H9 (cell line): ENCODE results near the gene CD3G. TPM values are rescaled to one million over a fixed set of nuclear protein-coding genes. Genes with fewer than 3 reads are reported as not detected.
A peak's percentile ranks its signal among the peaks of the same experiment; 100 is the strongest.

Experiments used
- DNase-seq: peaks from one replicate; pipeline ENCODE4 v3.0.0-alpha.2; 2017
- H2AFZ ChIP-seq: one replicate; pipeline ENCODE4 v1.6.1; 2013; ENCODE audit warnings: mild to moderate bottlenecking, low read length, control low read depth, moderate library complexity
- H2AK5ac ChIP-seq: 2 replicates; pipeline ENCODE4 v1.6.1; 2013; ENCODE audit warnings: low read length, control low read depth, mixed read lengths; ENCODE audit not compliant: insufficient read length
- H2BK120ac ChIP-seq: one replicate; pipeline ENCODE4 v1.6.1; 2013; ENCODE audit warnings: low read depth, mild to moderate bottlenecking, low read length, control low read depth, inconsistent platforms; ENCODE audit not compliant: poor library complexity, severe bottlenecking
- H2BK12ac ChIP-seq: 2 replicates; pipeline ENCODE4 v1.6.1; 2013; ENCODE audit warnings: low read length, control low read depth, mixed read lengths, low read depth; ENCODE audit not compliant: insufficient read length
- H2BK15ac ChIP-seq: 2 replicates; pipeline ENCODE4 v1.6.1; 2013; ENCODE audit warnings: low read depth, low read length, control low read depth
- H2BK20ac ChIP-seq: one replicate; pipeline ENCODE4 v1.6.1; 2013; ENCODE audit warnings: low read depth, mild to moderate bottlenecking, low read length, control low read depth, inconsistent platforms; ENCODE audit not compliant: poor library complexity, severe bottlenecking
- H2BK5ac ChIP-seq: 2 replicates; pipeline ENCODE4 v1.6.1; 2013; ENCODE audit warnings: low read length, control low read depth, mixed read lengths; ENCODE audit not compliant: insufficient read length
- H3K14ac ChIP-seq: 2 replicates; pipeline ENCODE4 v1.6.1; 2013; ENCODE audit warnings: low read length, control low read depth; ENCODE audit not compliant: insufficient read depth
- H3K18ac ChIP-seq: 2 replicates; pipeline ENCODE4 v1.6.1; 2013; ENCODE audit warnings: low read depth, mild to moderate bottlenecking, mixed read lengths, low read length, control low read depth; ENCODE audit not compliant: insufficient read length
- H3K23ac ChIP-seq: 2 replicates; pipeline ENCODE4 v1.6.1; 2013; ENCODE audit warnings: low read length, control low read depth, mixed read lengths, low read depth; ENCODE audit not compliant: insufficient read length
- H3K23me2 ChIP-seq: 2 replicates; pipeline ENCODE4 v1.6.1; 2013; ENCODE audit warnings: low read depth, mild to moderate bottlenecking, mixed read lengths, low read length, control low read depth; ENCODE audit not compliant: insufficient read length, poor library complexity, severe bottlenecking
- H3K27ac ChIP-seq: 2 replicates; pipeline ENCODE4 v1.5.1; 2013; ENCODE audit warnings: low read length, control low read depth, mixed read lengths, low read depth; ENCODE audit not compliant: insufficient read length
- H3K27me3 ChIP-seq: 2 replicates; pipeline ENCODE4 v1.6.1; 2013; ENCODE audit warnings: low read length, control low read depth, inconsistent platforms; ENCODE audit not compliant: insufficient read depth
- H3K4ac ChIP-seq: 2 replicates; pipeline ENCODE4 v1.6.1; 2013; ENCODE audit warnings: low read depth, mild to moderate bottlenecking, control low read depth, inconsistent platforms, low read length, moderate library complexity
- H3K4me1 ChIP-seq: 2 replicates; pipeline ENCODE4 v1.6.1; 2013; ENCODE audit warnings: low read length, control low read depth, inconsistent platforms; ENCODE audit not compliant: insufficient read depth
- H3K4me2 ChIP-seq: 2 replicates; pipeline ENCODE4 v1.6.1; 2013; ENCODE audit warnings: low read length, control low read depth, mixed read lengths; ENCODE audit not compliant: insufficient read length, insufficient read depth
- H3K56ac ChIP-seq: 2 replicates; pipeline ENCODE4 v1.6.1; 2013; ENCODE audit warnings: low read depth, mild to moderate bottlenecking, mixed read lengths, low read length, control low read depth; ENCODE audit not compliant: insufficient read length
- H3K79me1 ChIP-seq: 2 replicates; pipeline ENCODE4 v1.6.1; 2013; ENCODE audit warnings: low read depth, mild to moderate bottlenecking, moderate library complexity, low read length, control low read depth, inconsistent platforms; ENCODE audit not compliant: insufficient read depth, poor library complexity, severe bottlenecking
- H3K79me2 ChIP-seq: 2 replicates; pipeline ENCODE4 v1.6.1; 2013; ENCODE audit warnings: low read length, control low read depth, inconsistent platforms; ENCODE audit not compliant: insufficient read depth
- H3K9ac ChIP-seq: 2 replicates; pipeline ENCODE4 v1.6.1; 2013; ENCODE audit warnings: low read length, control low read depth, mixed read lengths; ENCODE audit not compliant: insufficient read length; ENCODE audit errors: extremely low read depth
- H3K9me3 ChIP-seq: one replicate; pipeline ENCODE4 v1.6.1; 2013; ENCODE audit warnings: low read depth, low read length, inconsistent platforms; ENCODE audit not compliant: control insufficient read depth
- H3T11ph ChIP-seq: one replicate; pipeline ENCODE4 v1.6.1; 2013; ENCODE audit warnings: mild to moderate bottlenecking, low read length, control low read depth, inconsistent platforms
- H4K20me1 ChIP-seq: one replicate; pipeline ENCODE4 v1.6.1; 2013; ENCODE audit not compliant: control insufficient read depth, insufficient read length, insufficient read depth
- H4K5ac ChIP-seq: 2 replicates; pipeline ENCODE4 v1.6.1; 2013; ENCODE audit warnings: low read depth, mild to moderate bottlenecking, mixed read lengths, low read length, control low read depth; ENCODE audit not compliant: insufficient read length
- H4K8ac ChIP-seq: replicated peaks from 2 replicates; pipeline ENCODE4 v1.6.1; 2013; ENCODE audit warnings: low read length, control low read depth, mixed read lengths, low read depth; ENCODE audit not compliant: insufficient read length
- H4K91ac ChIP-seq: 2 replicates; pipeline ENCODE4 v1.6.1; 2013; ENCODE audit warnings: low read depth, mild to moderate bottlenecking, moderate library complexity, mixed read lengths, low read length, control low read depth; ENCODE audit not compliant: insufficient read length
- H3K27ac Mint-ChIP-seq, 3 experiments: 2 replicates in 2 of 3; 3 replicates in 1 of 3; pipeline ENCODE4 v1.8.0; 2020 to 2021; ENCODE audit warnings: mixed read lengths in 3 of 3, mild to moderate bottlenecking in 1 of 3, moderate library complexity in 1 of 3
- H3K27me3 Mint-ChIP-seq: 2 replicates; pipeline ENCODE4 v1.8.0; 2021; ENCODE audit warnings: low read depth, mild to moderate bottlenecking, moderate library complexity, mixed read lengths
- H3K36me3 Mint-ChIP-seq, 3 experiments: 2 replicates in 2 of 3; 3 replicates in 1 of 3; pipeline ENCODE4 v1.8.0; 2020 to 2021; ENCODE audit warnings: low read depth in 3 of 3, mixed read lengths in 3 of 3; ENCODE audit not compliant: insufficient read depth in 1 of 3
- H3K4me1 Mint-ChIP-seq, 2 experiments: 2 replicates each; pipeline ENCODE4 v1.8.0; 2020; ENCODE audit warnings: mixed read lengths in 2 of 2
- H3K4me3 Mint-ChIP-seq, 2 experiments: 2 replicates in 1 of 2; 3 replicates in 1 of 2; pipeline ENCODE4 v1.8.0; 2020 to 2021; ENCODE audit warnings: mild to moderate bottlenecking in 2 of 2, mixed read lengths in 2 of 2, moderate library complexity in 1 of 2
- H3K9me3 Mint-ChIP-seq, 2 experiments: 2 replicates in 1 of 2; 3 replicates in 1 of 2; pipeline ENCODE4 v1.8.0; 2020; ENCODE audit warnings: mild to moderate bottlenecking in 2 of 2, mixed read lengths in 2 of 2, moderate library complexity in 1 of 2
- CTCF ChIP-seq: fragments of 200-600 bp; sonication (generic); conservative IDR thresholded peaks from 3 replicates; pipeline ENCODE4 v1.8.0; 2021; ENCODE audit warnings: antibody characterized with exemption, mild to moderate bottlenecking
- WGBS: extraction: QIAGEN DNeasy Blood & Tissue Kit; methylation state at CpG from one replicate; pipeline ENCODE4 v1.1.7; 2013; ENCODE audit warnings: missing lambda C conversion rate, low lambda C conversion rate, mixed read lengths; ENCODE audit not compliant: insufficient read length; ENCODE audit errors: extremely low coverage; 5-methylcytosine and 5-hydroxymethylcytosine counted together
- total RNA-seq: library from RNA; stranded (reverse); gene quantifications from 2 replicates; pipeline ENCODE4 v1.2.1, GENCODE V29; 2021

The CD3G gene
- total RNA-seq, 1 experiment from 2014 or later = not detected

GRCh38 chr11:118342503-118343161 lies 1.5 kb upstream of the CD3G start, which contains the start of gene CD3D:
TSS of gene CD3D (minus strand) at chr11:118342705. CDS start at chr11:118342607, 98 bp downstream.
- Mint-ChIP-seq H3K27me3 (peaks cover 54% of the 10 kb centered on the region), H3K27ac (no peak within 1 kb of the TSS; a peak in 1 of 7 replicates), H3K9me3 (no peaks in the 10 kb centered on the region), H3K4me1 (peaks cover 2 to 3% of the 10 kb centered on the region in 2 experiments; a peak in 1 of 4 replicates), H3K36me3 (no peaks in the 10 kb centered on the region), H3K4me3 (no peak within 1 kb of the TSS)
- no peaks in the 10 kb centered on the region for H3K9me3 ChIP-seq
- H3K79me2 ChIP-seq = no peaks in the 10 kb centered on the region
- no peak within 1 kb of the TSS for H3K27ac ChIP-seq
- H4K5ac ChIP-seq = no peak within 1 kb of the TSS
- no peak within 1 kb of the TSS for H2BK5ac ChIP-seq
- no peak within 1 kb of the TSS for H2BK120ac ChIP-seq
- no peaks in the 10 kb centered on the region for H3K27me3 ChIP-seq
- no peak within 1 kb of the TSS for H2BK20ac ChIP-seq
- H3K23me2 ChIP-seq = no peaks in the 10 kb centered on the region
- no peaks in the 10 kb centered on the region for H4K20me1 ChIP-seq
- no peak within 1 kb of the TSS for H3K23ac ChIP-seq
- no peak within 1 kb of the TSS for H4K91ac ChIP-seq
- no CpG with 5 or more reads among the region's 13 CpGs for WGBS
- H3K56ac ChIP-seq = no peak within 1 kb of the TSS
- H2BK12ac ChIP-seq = no peak within 1 kb of the TSS
- no peak within 1 kb of the TSS for H3K4me2 ChIP-seq
- H3K4ac ChIP-seq = no peak within 1 kb of the TSS
- no peaks in the 10 kb centered on the region for H3K4me1 ChIP-seq
- H3K18ac ChIP-seq = no peak within 1 kb of the TSS
- H3T11ph ChIP-seq = no peak within 1 kb of the TSS
- H2AK5ac ChIP-seq = no peak within 1 kb of the TSS
- H3K79me1 ChIP-seq = no peaks in the 10 kb centered on the region
- no peak within 1 kb of the TSS for H2AFZ ChIP-seq
- no peak for DNase-seq
- no peak within 1 kb of the TSS for H2BK15ac ChIP-seq
- TF ChIP-seq CTCF = no peak
- peak within 1 kb of the TSS; percentile 49; the same call in 1 of the 2 replicates for H3K14ac ChIP-seq
- no peak within 1 kb of the TSS for H3K9ac ChIP-seq
- H4K8ac ChIP-seq = no peak within 1 kb of the TSS
